Coronary artery (tissue), 2 donors: Measurements from ENCODE around the gene ZNF839.
"Not testable (repeated sequence)": the region's sequence is repeated elsewhere in the genome, so short reads cannot be mapped to it uniquely, and the experiment has no call there.

Experiments
- DNase-seq: peaks from one replicate; pipeline ENCODE4 v3.0.0-alpha.2; 2017; ENCODE audit warnings: low spot score
- H3K27ac ChIP-seq, 2 donors: fragments of 200-600 bp; sonication (generic); one replicate each; pipeline ENCODE4 v1.5.1; 2016 to 2019
- H3K4me3 ChIP-seq: fragments of 200-600 bp; sonication (generic); 2 replicates; pipeline ENCODE4 v1.5.1; 2016; ENCODE audit warnings: mild to moderate bottlenecking, moderate library complexity
- CTCF ChIP-seq: fragments of 200-600 bp; sonication (generic); IDR thresholded peaks from one replicate; pipeline ENCODE4 v1.5.1; 2019; ENCODE audit warnings: antibody characterized with exemption

The ZNF839 gene

GRCh38 chr14:102292441-102292840 is 27.1 kb upstream of the ZNF839 start:
- no peak for DNase-seq
- Histone ChIP-seq H3K27ac (no peak overlapping the region), H3K4me3 (no peak overlapping the region)
- TF ChIP-seq CTCF: no peak

- no peak overlapping the region for H3K27ac ChIP-seq
- TF ChIP-seq CTCF: no peak
- H3K4me3 ChIP-seq: no peak overlapping the region
- no peak for DNase-seq
Measured at GRCh38 chr14:102293781-102294180, 25.8 kb upstream of the ZNF839 start.

- TF ChIP-seq CTCF: no peak
Measured at GRCh38 chr14:102295270-102295669, 24.3 kb upstream of the ZNF839 start.

GRCh38 chr14:102297436-102298170 is 21.9 kb upstream of the ZNF839 start:
- TF ChIP-seq CTCF: no peak
- DNase-seq: peak; percentile 67
- Histone ChIP-seq H3K4me3 (no peak overlapping the region), H3K27ac (no peak overlapping the region)

More at GRCh38 chr14:102295270-102295669, 24.3 kb upstream of the ZNF839 start:
- no peak for DNase-seq
- peak overlapping the region in 1 of 2 donors; percentile 42 for H3K27ac ChIP-seq
- H3K4me3 ChIP-seq: no peak overlapping the region

GRCh38 chr14:102298303-102299070 is 21.1 kb upstream of the ZNF839 start:
- peak; percentile 11 for DNase-seq
- not testable (repeated sequence) for H3K4me3 ChIP-seq, H3K27ac ChIP-seq

GRCh38 chr14:102303664-102304063 is 15.9 kb upstream of the ZNF839 start:
- DNase-seq: no peak
- H3K27ac ChIP-seq: no peak overlapping the region
- TF ChIP-seq CTCF: no peak
- H3K4me3 ChIP-seq: no peak overlapping the region

- TF ChIP-seq CTCF: no peak
- H3K27ac ChIP-seq: peak within 1 kb of the TSS; percentile 12 to 69
Measured at GRCh38 chr14:102304611-102305506, 14.7 kb upstream of the ZNF839 start, which contains the start of gene MOK. Gene MOK, minus strand, starts transcription at chr14:102305164. Its CDS starts 196 bp downstream, at chr14:102304968.

More at GRCh38 chr14:102304611-102305506, 14.7 kb upstream of the ZNF839 start, which contains the start of gene MOK:
- peak within 1 kb of the TSS; percentile 84 for H3K4me3 ChIP-seq
- DNase-seq: peak; percentile 98
